ENCODE measurements around the gene GORASP1. TPM values are rescaled to one million over a fixed set of nuclear protein-coding genes. Genes with fewer than 3 reads are reported as not detected.
A peak's percentile ranks its signal among the peaks of the same experiment; 100 is the strongest.

Gene GORASP1
- total and polyA plus RNA-seq, 2 of the 8 experiments (the other 6 are each of a cell fraction or from before 2014, with no cell fraction given), result 33.4 to 33.5 TPM

DNA sequence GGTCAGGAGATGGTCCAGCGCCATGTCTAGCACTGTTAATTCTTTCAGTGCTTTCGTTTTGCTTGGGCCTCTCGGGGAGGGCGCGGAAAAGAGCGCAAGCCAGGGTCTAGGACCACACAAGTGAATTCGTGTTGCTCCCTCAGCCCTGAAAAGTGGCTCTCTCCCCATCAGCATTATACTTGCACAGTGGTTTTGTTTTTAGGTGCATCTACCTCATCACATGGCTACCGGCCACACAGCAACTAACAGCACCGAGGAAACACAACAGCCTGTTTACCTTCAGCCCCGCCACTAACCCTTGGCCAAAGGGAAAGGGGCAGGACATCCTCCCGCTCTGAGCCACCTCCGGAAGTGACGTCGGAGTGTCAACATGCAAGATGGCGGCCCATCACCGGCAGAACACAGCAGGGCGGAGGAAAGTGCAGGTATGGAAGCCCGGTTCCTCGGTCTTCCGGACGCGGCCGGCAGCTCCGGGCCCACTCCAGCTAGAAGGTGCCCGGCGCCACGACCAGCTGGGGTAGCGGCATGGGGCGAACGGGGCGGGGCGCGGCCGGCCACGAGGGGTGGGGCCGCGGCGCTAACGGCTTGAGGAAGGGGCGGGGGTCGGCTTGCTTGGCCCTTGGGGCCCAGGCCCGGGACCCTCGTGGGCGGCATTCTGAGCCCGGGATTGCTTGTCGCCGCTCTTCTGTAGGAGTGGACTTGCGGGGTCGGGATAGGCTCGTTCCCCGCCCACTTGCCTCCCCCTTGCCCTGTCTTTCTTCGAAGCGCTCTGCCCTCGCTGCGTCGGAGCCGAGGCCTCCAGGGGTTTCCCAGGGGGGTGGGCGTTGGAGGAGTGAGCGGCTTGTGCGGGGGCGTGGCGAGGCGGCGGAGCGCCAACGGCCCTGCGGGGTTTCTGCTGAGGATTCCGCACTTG, 55.5 kb downstream of the GORASP1 start, which contains the start of the genes SCN11A and WDR48 (continued):
- TF ChIP-seq EP300 (IDR thresholded peaks at IDR 0.05; ENCODE audit: borderline replicate concordance in 1 of 2, low read depth in 2 of 2, low read length in 2 of 2) (0 out of 3 replicates have a peak, but pooled peaks of 1 of the 2 experiments have one; percentile 37), RBBP5 (IDR thresholded peaks at IDR 0.05; ENCODE audit: borderline replicate concordance, low read depth, low read length) (peak; percentile 99), ASH2L (IDR thresholded peaks at IDR 0.05; ENCODE audit: low read length) (peak; percentile 99), CREB1 (IDR thresholded peaks at IDR 0.05) (peak; percentile 96), FOSL1 (IDR thresholded peaks at IDR 0.05; ENCODE audit: insufficient read depth, low read depth, low read length) (no peak), SAP30 (IDR thresholded peaks at IDR 0.05; ENCODE audit: insufficient read depth, insufficient replicate concordance, low read length) (peak; percentile 58), SIN3A (conservative IDR thresholded peaks at IDR 0.05 in 1 of 2, IDR thresholded peaks at IDR 0.05 in 1 of 2; ENCODE audit: low read depth in 1 of 2, low read length in 2 of 2) (peak; percentile 48 to 64; a peak in 2 of 4 replicates), TEAD4 (IDR thresholded peaks at IDR 0.05; ENCODE audit: low read depth, low read length) (peak; percentile 2; the same call in 1 of the 2 replicates), TAF1 (IDR thresholded peaks at IDR 0.05; ENCODE audit: low read depth, low read length) (peak; percentile 98), TBP (IDR thresholded peaks at IDR 0.05; ENCODE audit: low read depth, low read length) (peak; percentile 95), GABPA (IDR thresholded peaks at IDR 0.05; ENCODE audit: borderline replicate concordance, insufficient read depth, low read length) (peak; percentile 90), KDM5A (IDR thresholded peaks at IDR 0.05; ENCODE audit: low read length) (peak; percentile 97), RNF2 (IDR thresholded peaks at IDR 0.05; ENCODE audit: borderline replicate concordance, low read depth, low read length, missing control alignments, poor library complexity, severe bottlenecking) (no peak), RAD21 (IDR thresholded peaks at IDR 0.05 in 1 of 2, conservative IDR thresholded peaks at IDR 0.05 in 1 of 2; ENCODE audit: low read depth in 2 of 2, low read length in 2 of 2) (no peak), EGR1 (IDR thresholded peaks at IDR 0.05; ENCODE audit: borderline replicate concordance, low read depth, low read length) (peak; percentile 88), YY1 (IDR thresholded peaks at IDR 0.05; ENCODE audit: low read depth, low read length) (peak; percentile 96), POLR2AphosphoS5 (IDR thresholded peaks at IDR 0.05; ENCODE audit: low read depth, low read length) (peak; percentile 99), SP1 (IDR thresholded peaks at IDR 0.05; ENCODE audit: low read depth, low read length) (peak; percentile 41; the same call in 1 of the 2 replicates)
- TF ChIP-seq, protein P1, sequence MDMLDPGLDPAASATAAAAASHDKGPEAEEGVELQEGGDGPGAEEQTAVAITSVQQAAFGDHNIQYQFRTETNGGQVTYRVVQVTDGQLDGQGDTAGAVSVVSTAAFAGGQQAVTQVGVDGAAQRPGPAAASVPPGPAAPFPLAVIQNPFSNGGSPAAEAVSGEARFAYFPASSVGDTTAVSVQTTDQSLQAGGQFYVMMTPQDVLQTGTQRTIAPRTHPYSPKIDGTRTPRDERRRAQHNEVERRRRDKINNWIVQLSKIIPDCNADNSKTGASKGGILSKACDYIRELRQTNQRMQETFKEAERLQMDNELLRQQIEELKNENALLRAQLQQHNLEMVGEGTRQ (IDR thresholded peaks at IDR 0.05; ENCODE audit: low read length), result no peak
- TF ChIP-seq, protein P2, sequence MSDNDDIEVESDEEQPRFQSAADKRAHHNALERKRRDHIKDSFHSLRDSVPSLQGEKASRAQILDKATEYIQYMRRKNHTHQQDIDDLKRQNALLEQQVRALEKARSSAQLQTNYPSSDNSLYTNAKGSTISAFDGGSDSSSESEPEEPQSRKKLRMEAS (IDR thresholded peaks at IDR 0.05), result peak; percentile 62

Measured in H1 (cell line).